HepG2 (cell line): ENCODE results near the gene NUDT15. TPM values are rescaled to one million over a fixed set of nuclear protein-coding genes. Genes with fewer than 3 reads are reported as not detected.
A peak's percentile ranks its signal among the peaks of the same experiment; 100 is the strongest.

Source experiments
- CHCHD3 ChIP-seq: sonication (generic); formaldehyde crosslinking; IDR thresholded peaks from 2 replicates; pipeline ENCODE4 v1.8.0; 2022; ENCODE audit warnings: mild to moderate bottlenecking, missing genetic modification reagents, moderate library complexity
- CREB3 ChIP-seq: sonication (generic); formaldehyde crosslinking; IDR thresholded peaks from 2 replicates; pipeline ENCODE4 v1.5.0; 2020; ENCODE audit warnings: missing genetic modification reagents
- ETV6 ChIP-seq: sonication (generic); formaldehyde crosslinking; conservative IDR thresholded peaks from 2 replicates; pipeline ENCODE4 v1.4.0; 2020; ENCODE audit warnings: missing genetic modification reagents
- FIP1L1 ChIP-seq: fragments of 200-400 bp; formaldehyde crosslinking; IDR thresholded peaks from 2 replicates; pipeline ENCODE4 v1.6.1; 2018; ENCODE audit warnings: low read depth, mild to moderate bottlenecking, low read length, moderate library complexity, borderline replicate concordance; ENCODE audit not compliant: insufficient read depth
- GMEB2 ChIP-seq: IDR thresholded peaks from 2 replicates; pipeline ENCODE4 v1.6.1; 2016; ENCODE audit warnings: missing biosample characterization, missing genetic modification reagents, low read depth
- IRX3 ChIP-seq: sonication (generic); formaldehyde crosslinking; IDR thresholded peaks from 2 replicates; pipeline ENCODE4 v1.8.1; 2023; ENCODE audit warnings: mild to moderate bottlenecking, low read depth, missing genetic modification reagents, borderline replicate concordance
- KLF9 ChIP-seq: IDR thresholded peaks from 2 replicates; pipeline ENCODE4 v1.6.1; 2016; ENCODE audit warnings: low read depth
- LCORL ChIP-seq, 2 experiments: fragments of 450-650 bp in 1 of 2; sonication (generic) in 1 of 2; formaldehyde crosslinking in 1 of 2; IDR thresholded peaks; 2 replicates each; pipeline versions ENCODE4 v1.5.0 to v1.6.1; 2017 to 2020; ENCODE audit warnings: antibody characterized with exemption in 1 of 2, missing genetic modification reagents in 1 of 2
- PRDM10 ChIP-seq: sonication (generic); formaldehyde crosslinking; IDR thresholded peaks from 2 replicates; pipeline ENCODE4 v1.4.0; 2020; ENCODE audit warnings: low read depth, missing genetic modification reagents
- PTBP1 ChIP-seq: fragments of 200-400 bp; formaldehyde crosslinking; IDR thresholded peaks from 2 replicates; pipeline ENCODE4 v1.6.1; 2018; ENCODE audit warnings: low read length, low read depth; ENCODE audit not compliant: poor library complexity, severe bottlenecking
- RFXANK ChIP-seq: IDR thresholded peaks from 2 replicates; pipeline ENCODE4 v1.6.1; 2016
- STAG1 ChIP-seq: sonication (generic); formaldehyde crosslinking; IDR thresholded peaks from 2 replicates; pipeline ENCODE4 v1.4.0; 2020; ENCODE audit warnings: missing genetic modification reagents
- YEATS4 ChIP-seq: sonication (generic); formaldehyde crosslinking; IDR thresholded peaks from 2 replicates; pipeline ENCODE4 v1.4.0; 2020; ENCODE audit warnings: missing genetic modification reagents, borderline replicate concordance
- ZC3H13 ChIP-seq: sonication (generic); formaldehyde crosslinking; IDR thresholded peaks from 2 replicates; pipeline ENCODE4 v1.8.1; 2023; ENCODE audit warnings: mild to moderate bottlenecking, missing genetic modification reagents, moderate library complexity
- ZNF138 ChIP-seq: sonication (generic); formaldehyde crosslinking; IDR thresholded peaks from 2 replicates; pipeline ENCODE4 v1.5.0; 2020; ENCODE audit warnings: mild to moderate bottlenecking, low read depth, missing genetic modification reagents
- ZNF224 ChIP-seq: sonication (generic); formaldehyde crosslinking; IDR thresholded peaks from 2 replicates; pipeline ENCODE4 v1.5.0; 2020; ENCODE audit warnings: mild to moderate bottlenecking, missing genetic modification reagents
- ZNF350 ChIP-seq: sonication (generic); formaldehyde crosslinking; IDR thresholded peaks from 2 replicates; pipeline ENCODE4 v1.4.0; 2020; ENCODE audit warnings: mild to moderate bottlenecking, low read depth, missing genetic modification reagents, borderline replicate concordance
- ZNF550 ChIP-seq: sonication (generic); formaldehyde crosslinking; IDR thresholded peaks from 2 replicates; pipeline ENCODE4 v1.4.0; 2020; ENCODE audit warnings: mild to moderate bottlenecking, missing genetic modification reagents, borderline replicate concordance
- ZNF704 ChIP-seq: sonication (generic); formaldehyde crosslinking; IDR thresholded peaks from 2 replicates; pipeline ENCODE4 v1.8.1; 2023; ENCODE audit warnings: mild to moderate bottlenecking, inconsistent platforms, moderate library complexity, missing genetic modification reagents, borderline replicate concordance
- polyA plus RNA-seq, 8 experiments: library from polyadenylated mRNA; depleted of rRNA in 3 of 8; stranded (reverse) in 7 of 8; unstranded in 1 of 8; fragments of >200 nt; fragmentation: Illumina TruSeq in 4 of 8; extraction: Trizol in 4 of 8; gene quantifications; 2 replicates each; pipeline versions ENCODE4 v1.2.1 to v1.2.3, GENCODE V29; 2011 to 2016; ENCODE audit warnings: low read depth in 4 of 8, missing spikeins in 1 of 8, mixed read lengths in 1 of 8; ENCODE audit not compliant: insufficient read depth in 1 of 8
- total RNA-seq, 5 experiments: library from RNA; depleted of rRNA; stranded (reverse); fragments of >200 nt; fragmentation: Illumina TruSeq; extraction: Trizol; gene quantifications; 2 replicates each; pipeline ENCODE4 v1.2.3, GENCODE V29; 2016; ENCODE audit warnings: low read depth in 1 of 5
- TF ChIP-seq, protein P1 (sequence below): sonication (generic); formaldehyde crosslinking; IDR thresholded peaks from 2 replicates; pipeline ENCODE4 v1.4.0; 2020; ENCODE audit warnings: missing genetic modification reagents

NUDT15 gene
- total and polyA plus RNA-seq, 2 of the 13 experiments (the other 11 are each of a cell fraction or from before 2014, with no cell fraction given): 21.3 to 47.3 TPM

DNA sequence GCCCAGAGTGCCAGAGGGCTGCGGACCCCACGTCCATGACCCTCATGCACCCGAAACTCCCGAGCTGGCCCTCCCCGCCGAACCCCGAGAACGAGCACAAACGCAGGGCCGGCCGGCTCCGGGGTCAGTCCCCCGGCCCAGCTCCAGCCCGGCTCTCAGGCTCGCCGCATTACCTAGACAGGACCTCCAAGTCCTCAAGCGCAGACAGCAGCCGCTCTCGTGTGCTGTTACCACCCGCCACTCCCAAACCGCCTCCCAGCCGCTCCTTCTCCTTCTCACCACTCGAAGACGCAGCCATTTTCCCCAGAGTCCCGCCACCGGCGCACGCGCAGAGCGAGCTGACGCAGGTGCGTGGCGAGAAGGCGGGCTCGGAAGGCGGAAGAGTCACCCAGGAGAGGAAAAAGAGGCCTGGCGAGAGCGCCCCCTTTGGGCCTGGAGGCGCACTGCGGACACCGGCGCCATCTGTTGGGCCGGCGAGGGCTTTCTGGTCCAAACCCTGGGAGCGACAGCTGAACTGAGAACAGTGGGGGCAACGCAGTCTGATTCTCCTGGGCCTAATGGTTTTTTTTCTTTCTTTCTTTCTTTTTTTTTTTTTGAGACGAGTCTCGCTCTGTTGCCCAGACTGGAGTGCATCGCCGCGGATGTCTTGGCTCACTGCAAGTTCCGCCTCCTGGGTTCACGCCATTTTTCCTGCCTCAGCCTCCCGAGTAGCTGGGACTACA lies 57.4 kb downstream of the NUDT15 start, which contains the start of gene MED4 (continued):
- TF ChIP-seq PRDM10 (CRISPR knock-in tag) (peak; percentile 40; the same call in 1 of the 2 replicates), ZNF138 (CRISPR knock-in tag) (peak; percentile 60; the same call in 1 of the 2 replicates), STAG1 (CRISPR knock-in tag) (peak; percentile 64), YEATS4 (CRISPR knock-in tag) (peak; percentile 82; the same call in 1 of the 2 replicates), GMEB2 (CRISPR knock-in tag) (peak; percentile 96), PTBP1 (no peak), ZC3H13 (CRISPR knock-in tag) (peak; percentile 68; the same call in 1 of the 2 replicates), ZNF224 (peak; percentile 85; the same call in 1 of the 2 replicates), LCORL (IDR thresholded peaks at IDR 0.05) (no peak), LCORL (CRISPR knock-in tag; IDR thresholded peaks at IDR 0.05) (peak; percentile 60), KLF9 (0 out of 2 replicates have a peak, but pooled peaks have one; percentile 53), CREB3 (CRISPR knock-in tag) (no peak), ZNF550 (CRISPR knock-in tag) (peak; percentile 83; the same call in 1 of the 2 replicates), CHCHD3 (CRISPR knock-in tag) (no peak), RFXANK (no peak), FIP1L1 (0 out of 2 replicates have a peak, but pooled peaks have one; percentile 47), ZNF704 (no peak), ZNF350 (CRISPR knock-in tag) (peak; percentile 83), ETV6 (CRISPR knock-in tag) (peak; percentile 87), IRX3 (CRISPR knock-in tag) (no peak)
- TF ChIP-seq, protein P1, sequence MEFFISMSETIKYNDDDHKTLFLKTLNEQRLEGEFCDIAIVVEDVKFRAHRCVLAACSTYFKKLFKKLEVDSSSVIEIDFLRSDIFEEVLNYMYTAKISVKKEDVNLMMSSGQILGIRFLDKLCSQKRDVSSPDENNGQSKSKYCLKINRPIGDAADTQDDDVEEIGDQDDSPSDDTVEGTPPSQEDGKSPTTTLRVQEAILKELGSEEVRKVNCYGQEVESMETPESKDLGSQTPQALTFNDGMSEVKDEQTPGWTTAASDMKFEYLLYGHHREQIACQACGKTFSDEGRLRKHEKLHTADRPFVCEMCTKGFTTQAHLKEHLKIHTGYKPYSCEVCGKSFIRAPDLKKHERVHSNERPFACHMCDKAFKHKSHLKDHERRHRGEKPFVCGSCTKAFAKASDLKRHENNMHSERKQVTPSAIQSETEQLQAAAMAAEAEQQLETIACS (CRISPR knock-in tag): 0 out of 2 replicates have a peak, but pooled peaks have one; percentile 50
